ENCODE data around the gene MFAP4. TPM values are rescaled to one million over a fixed set of nuclear protein-coding genes. Genes with fewer than 3 reads are reported as not detected.

The MFAP4 gene
- total RNA-seq, 1 experiment from 2014 or later = not detected

- TF ChIP-seq CTCF (conservative IDR thresholded peaks at IDR 0.05) = no peak
- TF ChIP-seq EZH2 (IDR thresholded peaks at IDR 0.05; ENCODE audit: low read depth) = no peak
- Histone ChIP-seq H3K4me2 (no peak overlapping the region), H3K9me2 (ENCODE audit: insufficient read depth) (no peaks in the 10 kb centered on the region), H3K27ac (no peak overlapping the region), H2AFZ (no peak overlapping the region), H3K27me3 (ENCODE audit: insufficient read depth, low read depth) (no peaks in the 10 kb centered on the region), H4K20me1 (ENCODE audit: insufficient read depth) (no peaks in the 10 kb centered on the region), H3F3A (ENCODE audit: insufficient read depth, low read depth) (peaks cover 6% of the 10 kb centered on the region), H3K79me2 (ENCODE audit: low read depth) (peaks cover 16% of the 10 kb centered on the region), H3K4me3 (no peak overlapping the region), H3K36me3 (ENCODE audit: low read depth) (0 out of 2 replicates have a peak, but pooled peaks cover under 1% of the 10 kb centered on the region), H3K9me3 (ENCODE audit: insufficient read depth, low read depth) (no peaks in the 10 kb centered on the region), H3K4me1 (replicated peaks; ENCODE audit: insufficient read depth) (peaks cover 13% of the 10 kb centered on the region)
- intact Hi-C loops (cut with micrococcal nuclease; ENCODE audit: unreplicated experiment) = loop anchor here (5.0 kb wide), 2 partner anchors 287 to 387 kb away; no protein-coding TSS in a partner anchor
- CTCF ChIA-PET = interaction anchor here (0.6 kb wide), 1 partner anchor 389 kb away, joined by 3 read pairs; no protein-coding TSS in a partner anchor
- no TSS peak for BruUV-seq (replicated peaks)
- no peak for DNase-seq
- POLR2A ChIA-PET (ENCODE audit: unreplicated experiment) = interaction anchor here (0.6 kb wide), 1 partner anchor 29 kb away, joined by 5 read pairs; no protein-coding TSS in a partner anchor
Observed at GRCh38 chr17:19364699-19365498, 22.1 kb downstream of the MFAP4 start.

GRCh38 chr17:19363460-19364035 lies 23.4 kb downstream of the MFAP4 start:
- H3K79me2 ChIP-seq (ENCODE audit: low read depth) = peaks cover 16% of the 10 kb centered on the region
- no TSS peak for BruUV-seq (replicated peaks)
- peaks cover 6% of the 10 kb centered on the region for H3F3A ChIP-seq (ENCODE audit: insufficient read depth, low read depth)
- H3K9me2 ChIP-seq (ENCODE audit: insufficient read depth) = no peaks in the 10 kb centered on the region
- H3K27ac ChIP-seq = no peak overlapping the region
- peak overlapping the region; percentile 88; the same call in 1 of the 2 replicates for H2AFZ ChIP-seq
- H3K4me3 ChIP-seq = no peak overlapping the region
- peak overlapping the region; percentile 80; the same call in 1 of the 2 replicates for H3K4me2 ChIP-seq
- POLR2A ChIA-PET (ENCODE audit: unreplicated experiment) = interaction anchor here (0.7 kb wide), 1 partner anchor 365 kb away, joined by 4 read pairs; no protein-coding TSS in a partner anchor
- no peaks in the 10 kb centered on the region for H3K9me3 ChIP-seq (ENCODE audit: insufficient read depth, low read depth)
- peaks cover 13% of the 10 kb centered on the region for H3K4me1 ChIP-seq (replicated peaks; ENCODE audit: insufficient read depth)
- peaks cover 4% of the 10 kb centered on the region; the same call in 1 of the 2 replicates for H3K36me3 ChIP-seq (ENCODE audit: low read depth)
- TF ChIP-seq EZH2 (IDR thresholded peaks at IDR 0.05; ENCODE audit: low read depth) (no peak), CTCF (conservative IDR thresholded peaks at IDR 0.05) (no peak)
- CTCF ChIA-PET = interaction anchor here (0.5 to 2.4 kb wide), 7 partner anchors 14 to 1391 kb away, joined by 3 to 27 read pairs (median 6); partner anchors contain the start of genes DRC3 and MAPK7
- no peaks in the 10 kb centered on the region for H4K20me1 ChIP-seq (ENCODE audit: insufficient read depth)
- intact Hi-C loops (cut with micrococcal nuclease; ENCODE audit: unreplicated experiment) = loop anchor here (1.0 to 5.0 kb wide), 6 partner anchors 84 to 403 kb away; no protein-coding TSS in a partner anchor
- H3K27me3 ChIP-seq (ENCODE audit: insufficient read depth, low read depth) = no peaks in the 10 kb centered on the region
- DNase-seq = no peak

- Histone ChIP-seq H4K20me1 (ENCODE audit: insufficient read depth) (no peaks in the 10 kb centered on the region), H3F3A (ENCODE audit: insufficient read depth, low read depth) (peaks cover 6% of the 10 kb centered on the region), H3K9me2 (ENCODE audit: insufficient read depth) (no peaks in the 10 kb centered on the region), H3K4me3 (peak overlapping the region; percentile 86; the same call in 1 of the 2 replicates), H3K79me2 (ENCODE audit: low read depth) (peaks cover 16% of the 10 kb centered on the region), H3K4me1 (replicated peaks; ENCODE audit: insufficient read depth) (peaks cover 13% of the 10 kb centered on the region), H3K36me3 (ENCODE audit: low read depth) (peaks cover 4% of the 10 kb centered on the region; the same call in 1 of the 2 replicates), H3K9me3 (ENCODE audit: insufficient read depth, low read depth) (no peaks in the 10 kb centered on the region), H2AFZ (peak overlapping the region; percentile 88), H3K4me2 (peak overlapping the region; percentile 80), H3K27ac (no peak overlapping the region), H3K27me3 (ENCODE audit: insufficient read depth, low read depth) (no peaks in the 10 kb centered on the region)
- TF ChIP-seq CTCF (conservative IDR thresholded peaks at IDR 0.05) (peak; percentile 14; the same call in 1 of the 2 replicates), EZH2 (IDR thresholded peaks at IDR 0.05; ENCODE audit: low read depth) (no peak)
- BruUV-seq (replicated peaks) = no TSS peak
- ChIA-PET POLR2A (ENCODE audit: unreplicated experiment) (interaction anchor here (0.5 to 1.6 kb wide), 8 partner anchors 11 to 1813 kb away, joined by 3 to 19 read pairs (median 5); partner anchors contain the start of gene MAPK7), CTCF (interaction anchor here (0.5 to 2.4 kb wide), 10 partner anchors 9 to 1390 kb away, joined by 3 to 27 read pairs (median 4); partner anchors contain the start of genes ALDH3A2, DRC3 and MAPK7)
- no peak for DNase-seq
- intact Hi-C loops (cut with micrococcal nuclease; ENCODE audit: unreplicated experiment) = loop anchor here (1.0 to 5.0 kb wide), 6 partner anchors 84 to 403 kb away; no protein-coding TSS in a partner anchor
Observed at GRCh38 chr17:19363114-19363438, 23.9 kb downstream of the MFAP4 start.

Measured in PC-9 (cell line).